ENCODE data around the gene POT1. TPM values are rescaled to one million over a fixed set of nuclear protein-coding genes. Genes with fewer than 3 reads are reported as not detected.
"Not testable (repeated sequence)": the region's sequence is repeated elsewhere in the genome, so short reads cannot be mapped to it uniquely, and the experiment has no call there.

POT1 gene
- total RNA-seq (2022) (21.6 and 27.1 TPM in 2 replicates), Bru-seq, nascent RNA (percentile 73 among the genes with signal in this experiment), BruChase-seq, experiment 1, labeled RNA remaining after a 2-hour chase (percentile 64 among the genes with signal in this experiment), BruChase-seq, experiment 2, labeled RNA remaining after a 6-hour chase (percentile 60 among the genes with signal in this experiment)
- long read RNA-seq, full-length matches to known transcripts, result 3 of 9 reads
- long read RNA-seq, partial matches to known transcripts, result 1 of 9 reads
- long read RNA-seq, other reads (novel, unspliced or antisense), result 5 of 9 reads

GRCh38 chr7:124929467-124930172 is at the start of gene POT1:
Gene POT1 (minus strand): TSS chr7:124929825. CDS start chr7:124897173, 32,652 bp downstream.
- no peaks in the 10 kb centered on the region for H3K27me3 ChIP-seq (replicated peaks; ENCODE audit: control insufficient read depth, insufficient read depth, low read length)
- peak; percentile 98 to 99 for DNase-seq
- H3K9me3 ChIP-seq, result no peaks in the 10 kb centered on the region
- Mint-ChIP-seq H3K27me3 (ENCODE audit: insufficient read depth, unreplicated experiment) (no peaks in the 10 kb centered on the region), H3K36me3 (ENCODE audit: insufficient read depth, unreplicated experiment) (peaks cover 6% of the 10 kb centered on the region), H3K9me3 (ENCODE audit: unreplicated experiment) (no peaks in the 10 kb centered on the region), H3K27ac (ENCODE audit: unreplicated experiment) (peak within 1 kb of the TSS; percentile 95), H3K4me1 (ENCODE audit: low read depth, unreplicated experiment) (no peaks in the 10 kb centered on the region), H3K4me3 (ENCODE audit: unreplicated experiment) (peak within 1 kb of the TSS; percentile 97)
- H3K4me3 ChIP-seq (ENCODE audit: low read depth, low read length), result peak within 1 kb of the TSS; percentile 59
- BruUV-seq (replicated peaks), result no TSS peak
- ChIA-PET CTCF (interaction anchor here (1.2 kb wide), 1 partner anchor 67 kb away, joined by 5 read pairs; no protein-coding TSS in a partner anchor), POLR2A (no interaction called here)
- no peaks in the 10 kb centered on the region for H3K36me3 ChIP-seq (ENCODE audit: control insufficient read depth, insufficient read depth, low read length)
- intact Hi-C loops (cut with micrococcal nuclease; ENCODE audit: unreplicated experiment), result loop anchor here (2.0 kb wide), 1 partner anchor 63 kb away; no protein-coding TSS in a partner anchor
- peaks cover 5% of the 10 kb centered on the region for H3K4me1 ChIP-seq
- TF ChIP-seq CTCF (IDR thresholded peaks at IDR 0.05; ENCODE audit: insufficient read depth in 1 of 2, low read depth in 1 of 2, low read length in 1 of 2, severe bottlenecking in 1 of 2, unreplicated experiment in 1 of 2), result no peak

GRCh38 chr7:124975131-124975530 is 45.5 kb upstream of the POT1 start:
- H3K27ac Mint-ChIP-seq (ENCODE audit: unreplicated experiment); H3K36me3 ChIP-seq (ENCODE audit: control insufficient read depth, insufficient read depth, low read length); H3K4me3 ChIP-seq (ENCODE audit: low read depth, low read length); CTCF ChIA-PET; POLR2A ChIA-PET; H3K4me1 Mint-ChIP-seq (ENCODE audit: low read depth, unreplicated experiment); H3K27me3 Mint-ChIP-seq (ENCODE audit: insufficient read depth, unreplicated experiment); H3K9me3 ChIP-seq; H3K4me3 Mint-ChIP-seq (ENCODE audit: unreplicated experiment); intact Hi-C loops (cut with micrococcal nuclease; ENCODE audit: unreplicated experiment); DNase-seq; H3K4me1 ChIP-seq; H3K9me3 Mint-ChIP-seq (ENCODE audit: unreplicated experiment); H3K27me3 ChIP-seq (replicated peaks; ENCODE audit: control insufficient read depth, insufficient read depth, low read length); BruUV-seq (replicated peaks); H3K36me3 Mint-ChIP-seq (ENCODE audit: insufficient read depth, unreplicated experiment): not testable (repeated sequence)

- H3K4me1 ChIP-seq, result no peaks in the 10 kb centered on the region
- Mint-ChIP-seq H3K4me1 (ENCODE audit: low read depth, unreplicated experiment) (no peaks in the 10 kb centered on the region), H3K36me3 (ENCODE audit: insufficient read depth, unreplicated experiment) (no peaks in the 10 kb centered on the region), H3K27ac (ENCODE audit: unreplicated experiment) (no peak overlapping the region), H3K9me3 (ENCODE audit: unreplicated experiment) (peaks cover 5% of the 10 kb centered on the region), H3K4me3 (ENCODE audit: unreplicated experiment) (no peak overlapping the region), H3K27me3 (ENCODE audit: insufficient read depth, unreplicated experiment) (no peaks in the 10 kb centered on the region)
- no peak for TF ChIP-seq CTCF (IDR thresholded peaks at IDR 0.05; ENCODE audit: insufficient read depth in 1 of 2, low read depth in 1 of 2, low read length in 1 of 2, severe bottlenecking in 1 of 2, unreplicated experiment in 1 of 2)
- H3K36me3 ChIP-seq (ENCODE audit: control insufficient read depth, insufficient read depth, low read length), result no peaks in the 10 kb centered on the region
- intact Hi-C loops (cut with micrococcal nuclease; ENCODE audit: unreplicated experiment), result no loop called here
- no peaks in the 10 kb centered on the region for H3K27me3 ChIP-seq (replicated peaks; ENCODE audit: control insufficient read depth, insufficient read depth, low read length)
- ChIA-PET POLR2A (no interaction called here), CTCF (no interaction called here)
- no TSS peak for BruUV-seq (replicated peaks)
- H3K9me3 ChIP-seq, result no peaks in the 10 kb centered on the region
- H3K4me3 ChIP-seq (ENCODE audit: low read depth, low read length), result no peak overlapping the region
- no peak for DNase-seq
These were observed 35.9 kb upstream of the POT1 start for GRCh38 chr7:124965553-124965952.

Data from Caco-2 (cell line).